Activated T-helper 17 cell treated with anti-CD3 and anti-CD28 coated beads, Interleukin-2, amount 50 U/mL, for 72 hours (primary cell): ENCODE data around the gene CTCFL. TPM values are rescaled to one million over a fixed set of nuclear protein-coding genes. Genes with fewer than 3 reads are reported as not detected.

ENCODE experiments used
- ATAC-seq: fragments of 150-1000 bp; cut with Tn5 transposase; replicated peaks from 2 replicates; pipeline ENCODE4 v1.10.0; 2021; ENCODE audit warnings: mild to moderate bottlenecking, moderate library complexity
- H3K27ac Mint-ChIP-seq: one replicate; pipeline ENCODE4 v1.8.0; 2022; ENCODE audit warnings: mixed read lengths
- H3K27me3 Mint-ChIP-seq: one replicate; pipeline ENCODE4 v1.8.0; 2022; ENCODE audit warnings: mixed read lengths
- H3K36me3 Mint-ChIP-seq: one replicate; pipeline ENCODE4 v1.8.0; 2022; ENCODE audit warnings: low read depth, mild to moderate bottlenecking, mixed read lengths
- H3K4me1 Mint-ChIP-seq: one replicate; pipeline ENCODE4 v1.8.0; 2022; ENCODE audit warnings: mixed read lengths
- H3K4me3 Mint-ChIP-seq: one replicate; pipeline ENCODE4 v1.8.0; 2022; ENCODE audit warnings: mild to moderate bottlenecking, mixed read lengths
- H3K9me3 Mint-ChIP-seq: one replicate; pipeline ENCODE4 v1.8.0; 2022; ENCODE audit warnings: mixed read lengths
- total RNA-seq, 2 donors: library from RNA; stranded (reverse); gene quantifications; one replicate each; pipeline ENCODE4 v1.2.3, GENCODE V29; 2022

Gene CTCFL
- total RNA-seq, 2 donors from 2014 or later = not detected

GRCh38 chr20:57467742-57468141, 57.2 kb downstream of the CTCFL start:
- no peaks in the 10 kb centered on the region for H3K9me3 Mint-ChIP-seq
- no peak overlapping the region for H3K27ac Mint-ChIP-seq
- no peaks in the 10 kb centered on the region for H3K4me1 Mint-ChIP-seq
- H3K36me3 Mint-ChIP-seq = no peaks in the 10 kb centered on the region
- no peak for ATAC-seq
- no peaks in the 10 kb centered on the region for H3K27me3 Mint-ChIP-seq
- no peak overlapping the region for H3K4me3 Mint-ChIP-seq

DNA sequence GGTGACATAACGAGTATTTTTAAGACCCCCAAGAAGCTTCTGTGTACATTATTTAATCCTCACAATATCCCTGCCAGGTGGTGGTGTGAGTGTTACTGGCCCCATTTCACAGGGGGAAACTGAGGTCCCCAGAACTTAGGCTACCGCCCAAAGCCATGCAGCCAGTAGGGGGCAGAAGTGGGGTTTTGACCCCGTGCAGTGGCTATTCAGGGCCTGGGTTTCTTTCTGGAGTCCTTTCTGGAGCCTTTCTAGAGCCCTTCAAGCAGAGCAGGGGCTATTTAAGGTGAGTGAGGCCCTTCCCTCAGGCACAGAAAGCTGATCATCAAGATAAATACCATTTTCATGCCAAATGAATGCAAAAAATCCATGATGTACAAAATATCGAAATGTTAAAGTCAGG, 59.0 kb downstream of the CTCFL start:
- H3K9me3 Mint-ChIP-seq = no peaks in the 10 kb centered on the region
- ATAC-seq = no peak
- no peaks in the 10 kb centered on the region for H3K4me1 Mint-ChIP-seq
- no peak overlapping the region for H3K27ac Mint-ChIP-seq
- no peaks in the 10 kb centered on the region for H3K36me3 Mint-ChIP-seq
- no peak overlapping the region for H3K4me3 Mint-ChIP-seq
- H3K27me3 Mint-ChIP-seq = no peaks in the 10 kb centered on the region

- Mint-ChIP-seq H3K4me1 (no peaks in the 10 kb centered on the region), H3K27me3 (no peaks in the 10 kb centered on the region), H3K4me3 (no peak overlapping the region), H3K36me3 (no peaks in the 10 kb centered on the region), H3K9me3 (no peaks in the 10 kb centered on the region), H3K27ac (no peak overlapping the region)
- ATAC-seq = no peak
Observed at GRCh38 chr20:57465486-57465885, 59.5 kb downstream of the CTCFL start.

DNA sequence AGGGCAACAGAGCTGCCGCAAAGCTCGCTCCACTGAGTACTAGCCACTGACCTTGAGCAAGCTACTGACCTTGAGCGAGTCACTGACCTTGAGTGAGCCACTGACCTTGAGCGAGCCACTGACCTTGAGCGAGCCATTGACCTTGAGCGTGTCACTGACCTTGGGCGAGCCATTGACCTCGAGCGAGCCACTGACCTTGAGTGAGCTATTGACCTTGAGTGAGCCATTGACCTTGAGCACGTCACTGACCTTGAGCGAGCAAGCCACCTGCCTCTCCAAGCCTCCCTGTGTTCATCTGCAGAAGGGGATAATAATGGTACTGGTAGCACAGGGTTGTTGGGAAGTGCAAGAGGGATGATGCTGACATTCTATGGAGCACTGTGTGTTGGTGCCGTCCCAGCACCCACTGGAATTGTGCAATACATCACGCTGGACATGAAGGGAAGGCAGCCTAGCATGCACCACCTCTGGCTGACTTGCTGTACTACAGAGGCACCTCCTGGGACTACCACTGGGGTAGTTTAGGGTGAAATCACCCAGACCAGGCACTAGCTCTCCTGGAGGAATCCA, 60.2 kb downstream of the CTCFL start:
- Mint-ChIP-seq H3K4me3 (no peak overlapping the region), H3K4me1 (no peaks in the 10 kb centered on the region), H3K27ac (no peak overlapping the region), H3K9me3 (no peaks in the 10 kb centered on the region), H3K27me3 (no peaks in the 10 kb centered on the region), H3K36me3 (no peaks in the 10 kb centered on the region)
- no peak for ATAC-seq

- no peaks in the 10 kb centered on the region for H3K9me3 Mint-ChIP-seq
Observed at GRCh38 chr20:57462781-57463180, 62.2 kb downstream of the CTCFL start.

GRCh38 chr20:57461726-57462125, 63.2 kb downstream of the CTCFL start:
- ATAC-seq = no peak
- no peaks in the 10 kb centered on the region for H3K4me1 Mint-ChIP-seq
- no peak overlapping the region for H3K27ac Mint-ChIP-seq
- H3K27me3 Mint-ChIP-seq = no peaks in the 10 kb centered on the region
- H3K9me3 Mint-ChIP-seq = no peaks in the 10 kb centered on the region
- H3K36me3 Mint-ChIP-seq = no peaks in the 10 kb centered on the region
- no peak overlapping the region for H3K4me3 Mint-ChIP-seq

More at GRCh38 chr20:57462781-57463180, 62.2 kb downstream of the CTCFL start:
- ATAC-seq = no peak
- H3K36me3 Mint-ChIP-seq = no peaks in the 10 kb centered on the region
- no peak overlapping the region for H3K27ac Mint-ChIP-seq
- no peak overlapping the region for H3K4me3 Mint-ChIP-seq
- no peaks in the 10 kb centered on the region for H3K27me3 Mint-ChIP-seq
- no peaks in the 10 kb centered on the region for H3K4me1 Mint-ChIP-seq

DNA sequence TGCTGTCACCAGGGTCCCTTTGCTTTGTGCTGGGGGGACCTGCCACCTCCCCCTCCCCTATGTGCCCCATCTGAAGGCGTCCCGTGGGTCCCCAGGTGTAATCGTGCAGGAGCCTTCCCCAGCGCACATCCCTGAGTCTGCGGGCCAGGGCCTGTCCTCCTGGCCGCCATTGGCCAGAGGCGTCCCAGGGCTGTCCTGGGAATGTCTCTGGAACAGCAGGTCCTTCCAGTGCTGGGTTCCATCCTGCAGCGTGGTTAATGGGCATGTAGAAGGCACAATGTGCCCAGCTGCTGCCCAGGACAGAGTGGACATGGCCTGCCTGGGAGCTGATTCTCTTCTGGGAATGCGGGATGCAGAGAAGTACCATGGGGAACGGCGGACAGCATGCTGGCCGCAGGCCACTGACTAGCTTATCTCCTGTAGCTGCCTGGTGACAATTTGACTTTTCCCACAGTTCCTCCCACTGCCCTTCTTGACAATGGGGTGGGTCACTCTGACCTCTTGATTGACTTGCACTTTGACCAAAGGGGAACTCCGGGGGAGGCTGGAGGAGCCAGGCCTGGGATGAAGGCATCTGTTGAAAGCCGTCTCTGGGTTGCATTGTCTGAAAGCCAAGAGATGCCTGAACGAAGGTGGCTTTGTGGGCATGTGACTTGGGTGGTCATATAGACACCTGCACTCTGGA, 64.0 kb downstream of the CTCFL start:
- no peak overlapping the region for H3K27ac Mint-ChIP-seq
- no peaks in the 10 kb centered on the region for H3K4me1 Mint-ChIP-seq
- H3K4me3 Mint-ChIP-seq = no peak overlapping the region
- H3K36me3 Mint-ChIP-seq = no peaks in the 10 kb centered on the region
- no peaks in the 10 kb centered on the region for H3K9me3 Mint-ChIP-seq
- ATAC-seq = no peak
- H3K27me3 Mint-ChIP-seq = no peaks in the 10 kb centered on the region

GRCh38 chr20:57459897-57460296, 65.0 kb downstream of the CTCFL start:
- Mint-ChIP-seq H3K9me3 (no peaks in the 10 kb centered on the region), H3K27me3 (no peaks in the 10 kb centered on the region), H3K36me3 (no peaks in the 10 kb centered on the region), H3K4me3 (no peak overlapping the region), H3K27ac (no peak overlapping the region), H3K4me1 (no peaks in the 10 kb centered on the region)
- ATAC-seq = no peak

GRCh38 chr20:57459278-57459677, 65.7 kb downstream of the CTCFL start:
- H3K36me3 Mint-ChIP-seq = no peaks in the 10 kb centered on the region
- H3K4me3 Mint-ChIP-seq = no peak overlapping the region
- no peak for ATAC-seq
- H3K27me3 Mint-ChIP-seq = no peaks in the 10 kb centered on the region
- no peak overlapping the region for H3K27ac Mint-ChIP-seq
- no peaks in the 10 kb centered on the region for H3K9me3 Mint-ChIP-seq
- H3K4me1 Mint-ChIP-seq = no peaks in the 10 kb centered on the region

GRCh38 chr20:57458400-57459160, 66.4 kb downstream of the CTCFL start:
- Mint-ChIP-seq H3K36me3 (no peaks in the 10 kb centered on the region), H3K27me3 (no peaks in the 10 kb centered on the region), H3K4me3 (no peak overlapping the region), H3K27ac (no peak overlapping the region), H3K9me3 (no peaks in the 10 kb centered on the region), H3K4me1 (no peaks in the 10 kb centered on the region)
- no peak for ATAC-seq

GRCh38 chr20:57457243-57458095, 67.5 kb downstream of the CTCFL start:
- no peaks in the 10 kb centered on the region for H3K27me3 Mint-ChIP-seq

GRCh38 chr20:57456116-57456515, 68.8 kb downstream of the CTCFL start:
- Mint-ChIP-seq H3K4me3 (no peak overlapping the region), H3K36me3 (no peaks in the 10 kb centered on the region), H3K4me1 (peaks cover 6% of the 10 kb centered on the region), H3K9me3 (no peaks in the 10 kb centered on the region), H3K27ac (no peak overlapping the region), H3K27me3 (no peaks in the 10 kb centered on the region)
- ATAC-seq = no peak

More at GRCh38 chr20:57457243-57458095, 67.5 kb downstream of the CTCFL start:
- H3K9me3 Mint-ChIP-seq = no peaks in the 10 kb centered on the region
- H3K27ac Mint-ChIP-seq = no peak overlapping the region
- no peaks in the 10 kb centered on the region for H3K36me3 Mint-ChIP-seq
- H3K4me3 Mint-ChIP-seq = no peak overlapping the region
- H3K4me1 Mint-ChIP-seq = no peaks in the 10 kb centered on the region
- no peak for ATAC-seq

DNA sequence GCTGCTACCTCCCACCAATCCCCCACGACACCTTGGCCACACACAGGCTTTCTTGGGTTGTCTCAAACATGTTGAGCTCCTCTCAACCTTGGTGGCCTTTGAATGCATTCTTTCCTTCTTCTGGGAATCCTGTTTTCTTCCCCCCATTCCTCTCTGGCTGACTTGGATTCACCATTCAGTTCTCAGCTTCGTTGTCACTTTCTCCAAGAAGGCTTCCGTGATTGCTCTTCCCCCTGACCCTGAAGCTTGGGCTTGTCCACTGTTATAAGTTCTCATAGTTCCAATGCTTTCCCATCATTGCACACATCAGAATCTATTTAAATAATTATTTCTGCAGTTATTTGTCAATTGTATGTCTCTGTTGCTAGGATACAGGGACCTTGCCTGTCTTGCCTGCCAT, 69.6 kb downstream of the CTCFL start:
- Mint-ChIP-seq H3K27me3 (no peaks in the 10 kb centered on the region), H3K9me3 (no peaks in the 10 kb centered on the region), H3K4me1 (peaks cover 11% of the 10 kb centered on the region), H3K36me3 (no peaks in the 10 kb centered on the region), H3K27ac (no peak overlapping the region), H3K4me3 (no peak overlapping the region)
- ATAC-seq = no peak
